Lower leg skin (tissue), 3 donors: Measurements from ENCODE around the gene NEAT1.

Experiments used
- CTCF ChIP-seq, 3 donors: fragments of 450-650 bp; IDR thresholded peaks; one replicate each; pipeline ENCODE4 v1.5.1; 2016; ENCODE audit warnings: antibody characterized with exemption in 3 of 3, mild to moderate bottlenecking in 3 of 3, moderate library complexity in 2 of 3
- POLR2A ChIP-seq, 2 donors: fragments of 450-650 bp; IDR thresholded peaks; one replicate each; pipeline ENCODE4 v1.6.1; 2016 to 2017; ENCODE audit warnings: antibody characterized with exemption in 2 of 2, mild to moderate bottlenecking in 1 of 2, moderate library complexity in 1 of 2

- TF ChIP-seq CTCF (IDR thresholded peaks at IDR 0.05) (no peak), POLR2A (IDR thresholded peaks at IDR 0.05) (no peak)
Measured at GRCh38 chr11:65448418-65449105, 26.0 kb downstream of the NEAT1 start.
